ENCODE results near the gene TRIAP1. TPM values are rescaled to one million over a fixed set of nuclear protein-coding genes. Genes with fewer than 3 reads are reported as not detected.
A peak's percentile ranks its signal among the peaks of the same experiment; 100 is the strongest.

The TRIAP1 gene
- total RNA-seq, 2 experiments from 2014 or later, result 26.7 to 31.6 TPM

- no peaks in the 10 kb centered on the region for H3K4me1 Mint-ChIP-seq
- no peak overlapping the region for H3K27ac Mint-ChIP-seq
- CTCF ChIA-PET, result interaction anchor here (0.5 to 1.2 kb wide), 2 partner anchors 12 to 100 kb away, joined by 3 to 4 read pairs; no protein-coding TSS in a partner anchor
- no peaks in the 10 kb centered on the region for H3K9me3 Mint-ChIP-seq
- H3K4me3 Mint-ChIP-seq, result no peak overlapping the region
- POLR2A ChIA-PET, result no interaction called here
- no peaks in the 10 kb centered on the region for H3K27me3 Mint-ChIP-seq
- no peaks in the 10 kb centered on the region for H3K36me3 Mint-ChIP-seq (ENCODE audit: low read depth)
- DNase-seq, result no peak
Observed at GRCh38 chr12:120416490-120417216, 29.5 kb downstream of the TRIAP1 start.

DNA sequence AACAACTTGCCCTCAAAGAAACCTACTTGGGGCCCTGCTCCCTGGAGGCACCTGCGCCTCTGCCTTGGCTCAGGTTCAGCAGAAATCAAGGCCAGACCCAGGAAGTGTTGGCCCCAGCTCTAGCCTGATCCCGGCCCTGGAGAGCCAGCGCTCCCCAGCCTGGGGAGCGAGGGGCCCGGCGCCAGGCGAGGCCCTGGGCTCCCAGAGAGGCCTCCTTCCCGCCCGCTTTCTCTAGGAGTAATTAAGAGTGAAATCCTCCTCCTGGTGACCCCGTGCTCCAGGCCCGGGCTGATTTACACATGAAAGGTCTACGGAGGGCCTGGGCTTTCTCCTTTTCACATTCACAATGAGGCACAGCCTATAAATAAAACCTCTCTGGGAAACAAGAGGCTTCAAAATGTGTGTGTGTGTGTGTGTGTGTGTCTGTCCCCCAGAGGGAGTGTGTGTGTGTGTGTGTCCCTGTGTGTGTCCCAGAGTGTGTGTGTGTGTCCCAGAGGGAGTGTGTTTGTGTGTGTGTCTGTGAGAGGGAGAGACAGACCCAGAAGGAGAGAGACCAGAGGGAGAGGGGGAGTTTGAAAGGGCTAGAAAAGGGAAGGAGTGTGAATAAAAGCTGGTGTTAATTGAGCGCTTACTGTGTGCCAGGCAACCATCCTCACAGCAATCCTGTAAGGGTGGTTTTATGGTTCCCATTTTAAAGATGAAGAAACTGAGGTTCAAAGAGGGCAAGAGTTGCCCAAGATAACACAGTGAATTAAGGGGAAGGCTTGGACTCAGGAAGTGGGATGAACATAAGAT, 32.1 kb downstream of the TRIAP1 start:
- H3K9me3 Mint-ChIP-seq, result no peaks in the 10 kb centered on the region
- H3K27me3 Mint-ChIP-seq, result no peaks in the 10 kb centered on the region
- H3K4me3 Mint-ChIP-seq, result no peak overlapping the region
- no peak for DNase-seq
- ChIA-PET CTCF (no interaction called here), POLR2A (no interaction called here)
- H3K4me1 Mint-ChIP-seq, result no peaks in the 10 kb centered on the region
- H3K36me3 Mint-ChIP-seq (ENCODE audit: low read depth), result no peaks in the 10 kb centered on the region
- H3K27ac Mint-ChIP-seq, result no peak overlapping the region

- Mint-ChIP-seq H3K4me1 (no peaks in the 10 kb centered on the region), H3K9me3 (no peaks in the 10 kb centered on the region), H3K27ac (no peak overlapping the region), H3K36me3 (ENCODE audit: low read depth) (no peaks in the 10 kb centered on the region), H3K27me3 (no peaks in the 10 kb centered on the region), H3K4me3 (no peak overlapping the region)
- DNase-seq, result no peak
- ChIA-PET POLR2A (no interaction called here), CTCF (no interaction called here)
Observed at GRCh38 chr12:120412421-120412820, 33.8 kb downstream of the TRIAP1 start.

GRCh38 chr12:120408771-120409170, 37.4 kb downstream of the TRIAP1 start:
- Mint-ChIP-seq H3K27me3 (no peaks in the 10 kb centered on the region), H3K27ac (no peak overlapping the region), H3K4me3 (no peak overlapping the region), H3K36me3 (ENCODE audit: low read depth) (no peaks in the 10 kb centered on the region), H3K9me3 (peaks cover 2% of the 10 kb centered on the region), H3K4me1 (peaks cover 3% of the 10 kb centered on the region)
- CTCF ChIA-PET, result no interaction called here
- DNase-seq, result no peak
- POLR2A ChIA-PET, result no interaction called here

DNA sequence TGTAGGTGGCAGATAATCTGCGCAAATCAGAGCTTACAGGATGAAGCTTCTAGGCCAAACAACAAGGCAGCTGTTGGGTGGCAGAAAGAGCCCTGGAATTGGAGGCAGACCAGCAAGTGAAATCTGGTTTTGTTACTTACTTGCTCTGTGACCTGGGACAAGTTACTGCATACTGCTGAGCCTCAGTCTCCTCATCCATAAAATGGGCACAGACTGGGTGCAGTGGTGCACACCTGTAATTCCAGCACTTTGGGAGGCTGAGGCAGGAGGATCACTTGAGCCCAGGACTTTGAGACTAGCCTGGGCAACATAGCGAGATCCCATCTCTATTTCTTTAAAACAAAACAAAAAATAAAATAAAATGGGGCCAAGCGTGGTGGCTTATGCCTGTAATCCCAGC, 39.6 kb downstream of the TRIAP1 start:
- H3K27me3 Mint-ChIP-seq, result no peaks in the 10 kb centered on the region
- no peak overlapping the region for H3K27ac Mint-ChIP-seq
- ChIA-PET POLR2A (no interaction called here), CTCF (interaction anchor here (1.8 kb wide), 1 partner anchor 24 kb away, joined by 5 read pairs; no protein-coding TSS in a partner anchor)
- H3K36me3 Mint-ChIP-seq (ENCODE audit: low read depth), result no peaks in the 10 kb centered on the region
- peaks cover 3% of the 10 kb centered on the region for H3K4me1 Mint-ChIP-seq
- no peak overlapping the region for H3K4me3 Mint-ChIP-seq
- peaks cover 4% of the 10 kb centered on the region for H3K9me3 Mint-ChIP-seq
- no peak for DNase-seq

- POLR2A ChIA-PET, result no interaction called here
- peaks cover 4% of the 10 kb centered on the region for H3K9me3 Mint-ChIP-seq
- H3K27ac Mint-ChIP-seq, result no peak overlapping the region
- H3K36me3 Mint-ChIP-seq (ENCODE audit: low read depth), result no peaks in the 10 kb centered on the region
- no peak overlapping the region for H3K4me3 Mint-ChIP-seq
- H3K27me3 Mint-ChIP-seq, result no peaks in the 10 kb centered on the region
- H3K4me1 Mint-ChIP-seq, result peaks cover 3% of the 10 kb centered on the region
- DNase-seq, result no peak
- CTCF ChIA-PET, result no interaction called here
Observed at GRCh38 chr12:120406069-120406468, 40.1 kb downstream of the TRIAP1 start.

DNA sequence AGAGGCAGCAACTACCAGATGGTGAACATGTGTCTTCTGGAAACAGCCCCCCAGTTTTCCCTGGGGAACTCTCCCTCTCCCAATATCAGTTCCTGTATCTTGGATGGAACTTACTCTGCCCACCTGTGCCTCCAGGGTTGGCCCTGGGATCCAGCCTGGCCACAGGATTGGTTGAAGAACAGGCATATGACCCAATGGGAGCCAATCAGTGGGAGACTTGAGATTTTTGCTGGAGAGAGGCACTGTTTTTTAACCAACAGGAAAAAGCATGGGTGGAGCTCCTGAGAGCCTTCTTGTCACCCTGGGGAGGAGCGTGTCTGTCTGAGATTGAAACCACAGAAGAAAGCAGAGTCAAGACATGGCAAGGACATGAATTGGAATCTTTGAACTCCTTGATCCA, 41.9 kb downstream of the TRIAP1 start:
- no peaks in the 10 kb centered on the region for H3K36me3 Mint-ChIP-seq (ENCODE audit: low read depth)
- no peak overlapping the region for H3K4me3 Mint-ChIP-seq
- POLR2A ChIA-PET, result no interaction called here
- H3K27ac Mint-ChIP-seq, result no peak overlapping the region
- peaks cover 3% of the 10 kb centered on the region for H3K4me1 Mint-ChIP-seq
- peaks cover 2% of the 10 kb centered on the region for H3K27me3 Mint-ChIP-seq
- H3K9me3 Mint-ChIP-seq, result peaks cover 4% of the 10 kb centered on the region
- CTCF ChIA-PET, result interaction anchor here (1.0 to 2.3 kb wide), 2 partner anchors 10 to 26 kb away, joined by 3 to 5 read pairs; no protein-coding TSS in a partner anchor
- peak; percentile 18 for DNase-seq

GRCh38 chr12:120403869-120404268, 42.3 kb downstream of the TRIAP1 start:
- CTCF ChIA-PET, result interaction anchor here (1.0 to 2.3 kb wide), 2 partner anchors 9 to 26 kb away, joined by 3 to 5 read pairs; no protein-coding TSS in a partner anchor
- DNase-seq, result no peak
- Mint-ChIP-seq H3K4me1 (peaks cover 3% of the 10 kb centered on the region), H3K36me3 (ENCODE audit: low read depth) (no peaks in the 10 kb centered on the region), H3K27ac (no peak overlapping the region), H3K27me3 (peaks cover 2% of the 10 kb centered on the region), H3K4me3 (no peak overlapping the region), H3K9me3 (peaks cover 4% of the 10 kb centered on the region)
- POLR2A ChIA-PET, result no interaction called here

DNA sequence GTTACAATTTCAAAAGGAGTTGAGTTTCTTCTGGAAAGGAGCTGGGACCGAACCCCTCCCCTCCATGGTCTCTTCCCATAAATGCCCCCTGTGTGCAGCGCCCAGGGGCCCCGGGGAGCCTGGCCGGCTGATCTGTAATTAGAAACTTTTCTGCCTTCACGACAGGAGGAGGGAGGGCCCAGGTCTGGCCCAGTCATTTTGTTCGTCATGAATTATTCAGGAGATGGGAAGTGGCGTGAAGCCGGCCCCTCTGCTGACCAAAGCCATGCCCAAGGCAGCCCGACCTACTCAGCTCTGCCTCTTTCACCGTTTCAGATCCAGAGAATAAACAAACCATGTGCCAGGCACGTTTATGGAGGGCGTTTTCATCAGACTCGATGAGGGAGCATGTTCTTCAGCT, 44.0 kb downstream of the TRIAP1 start:
- POLR2A ChIA-PET, result no interaction called here
- Mint-ChIP-seq H3K4me3 (no peak overlapping the region), H3K36me3 (ENCODE audit: low read depth) (no peaks in the 10 kb centered on the region), H3K27me3 (peaks cover 6% of the 10 kb centered on the region), H3K27ac (no peak overlapping the region), H3K4me1 (peaks cover 3% of the 10 kb centered on the region), H3K9me3 (peaks cover 4% of the 10 kb centered on the region)
- no peak for DNase-seq
- CTCF ChIA-PET, result no interaction called here

DNA sequence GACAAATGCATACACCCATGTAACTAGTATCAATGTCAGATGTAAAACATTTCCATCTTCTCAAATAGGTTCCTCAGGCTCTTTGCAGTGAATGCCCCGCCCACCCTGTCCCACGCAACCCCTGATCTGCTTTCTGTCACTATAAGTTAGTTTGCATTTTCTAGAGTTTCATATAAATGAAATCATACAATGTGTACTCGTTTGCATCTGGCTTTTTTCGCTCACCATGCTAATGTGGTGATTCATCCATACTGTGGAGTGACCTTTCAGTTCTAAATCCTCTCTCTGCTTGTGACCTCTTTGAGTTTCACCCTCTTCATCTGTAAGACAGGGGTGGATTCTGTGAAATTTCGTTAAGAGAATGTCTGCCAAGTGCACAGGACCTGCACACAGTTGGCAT, 46.7 kb downstream of the TRIAP1 start:
- CTCF ChIA-PET, result interaction anchor here (0.6 kb wide), 2 partner anchors 177 to 201 kb away, joined by 3 to 4 read pairs; no protein-coding TSS in a partner anchor
- no peaks in the 10 kb centered on the region for H3K36me3 Mint-ChIP-seq (ENCODE audit: low read depth)

DNA sequence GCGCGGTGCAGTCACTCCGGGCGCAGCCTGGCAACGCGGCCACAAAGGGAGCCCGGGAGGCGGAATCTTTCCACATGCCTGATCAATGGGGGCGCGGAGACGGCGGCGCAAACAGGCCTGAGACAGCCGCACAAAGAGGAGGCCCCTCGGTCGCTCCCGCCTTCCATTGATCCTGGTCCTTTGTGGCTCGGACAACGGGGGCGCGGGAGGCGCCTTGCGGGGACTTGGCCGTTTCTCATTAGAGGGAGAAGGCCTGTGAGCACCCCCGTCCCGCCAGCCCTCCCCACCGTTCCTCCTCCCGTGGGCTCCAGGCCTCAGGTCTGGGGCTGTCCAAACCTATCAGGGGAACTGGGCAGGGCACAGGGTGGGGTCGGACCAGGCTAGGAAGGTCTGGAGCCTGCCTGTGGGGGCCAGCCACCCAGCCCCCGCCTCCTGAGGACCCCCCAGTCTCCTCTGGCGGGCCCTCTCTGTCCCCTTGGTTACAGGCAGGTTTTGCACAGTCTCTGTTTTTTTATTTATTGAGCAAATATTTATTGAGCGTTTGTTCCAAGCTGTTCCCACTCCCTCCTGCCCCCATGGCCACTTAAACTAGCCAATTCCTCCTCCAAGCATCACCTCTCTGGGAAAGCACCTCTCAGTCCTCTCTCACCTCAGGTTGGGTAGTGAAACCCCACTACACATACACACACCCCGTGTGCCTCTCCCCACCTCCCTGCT, 48.2 kb downstream of the TRIAP1 start:
- DNase-seq, result no peak
- Mint-ChIP-seq H3K4me3 (no peak overlapping the region), H3K36me3 (ENCODE audit: low read depth) (no peaks in the 10 kb centered on the region), H3K27ac (no peak overlapping the region), H3K27me3 (peaks cover 19% of the 10 kb centered on the region), H3K9me3 (no peaks in the 10 kb centered on the region), H3K4me1 (no peaks in the 10 kb centered on the region)
- POLR2A ChIA-PET, result no interaction called here
- CTCF ChIA-PET, result interaction anchor here (0.6 kb wide), 1 partner anchor 102 kb away, joined by 3 read pairs; no protein-coding TSS in a partner anchor

More for the DNA sequence above, 46.7 kb downstream of the TRIAP1 start:
- no peak for DNase-seq
- H3K27ac Mint-ChIP-seq, result no peak overlapping the region
- H3K4me1 Mint-ChIP-seq, result peaks cover 3% of the 10 kb centered on the region
- POLR2A ChIA-PET, result interaction anchor here (0.6 kb wide), 1 partner anchor 97 kb away, joined by 7 read pairs; the partner anchor contains the start of gene SIRT4
- no peak overlapping the region for H3K4me3 Mint-ChIP-seq
- H3K27me3 Mint-ChIP-seq, result peaks cover 16% of the 10 kb centered on the region
- peaks cover 4% of the 10 kb centered on the region for H3K9me3 Mint-ChIP-seq

DNA sequence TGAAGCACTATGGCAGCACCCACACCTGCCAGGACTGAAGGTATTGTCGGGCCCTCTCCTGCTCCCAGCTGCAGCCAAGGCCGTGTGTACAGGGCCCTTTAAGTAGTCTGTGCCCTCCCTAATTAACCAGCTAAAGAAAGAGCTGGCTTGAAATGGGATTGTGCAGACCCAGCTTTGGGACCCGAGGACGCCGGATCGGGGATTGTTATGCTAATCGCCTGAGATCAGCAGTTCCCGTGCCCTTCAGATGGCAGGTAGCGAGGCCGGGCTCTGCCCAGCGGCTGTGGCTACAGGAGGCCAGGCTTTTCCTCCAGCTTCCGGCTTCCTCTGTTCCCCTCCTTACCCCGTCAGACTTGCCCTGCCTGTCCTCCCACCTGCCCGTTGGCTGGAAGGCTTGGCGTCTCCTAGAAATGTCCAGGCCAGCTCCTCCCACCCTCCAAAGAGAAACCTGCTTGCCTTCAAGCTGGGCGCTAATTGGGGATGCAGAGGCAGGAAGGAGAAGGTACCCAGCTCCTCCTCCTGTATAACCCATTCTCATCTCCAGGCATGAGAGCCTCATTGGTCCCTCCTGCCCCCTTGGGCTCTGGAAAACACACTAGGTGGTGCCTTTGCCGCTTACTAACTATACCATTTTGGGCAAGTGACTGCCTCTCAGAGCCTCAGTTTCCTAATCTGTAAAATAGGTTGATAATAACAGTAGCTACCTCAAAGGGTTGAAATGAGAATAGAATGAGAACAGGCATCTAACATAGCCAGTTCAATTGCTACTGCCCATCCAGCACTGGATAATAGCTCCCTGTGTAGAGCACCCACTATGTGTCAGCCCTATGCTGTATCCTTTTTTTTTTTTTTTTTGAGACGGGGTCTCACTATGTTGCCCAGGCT, 51.5 kb downstream of the TRIAP1 start:
- no peak overlapping the region for H3K27ac Mint-ChIP-seq
- ChIA-PET POLR2A (no interaction called here), CTCF (interaction anchor here (0.5 to 2.0 kb wide), 3 partner anchors 10 to 41 kb away, joined by 3 to 5 read pairs (median 3); no protein-coding TSS in a partner anchor)

More for the DNA sequence above, 51.5 kb downstream of the TRIAP1 start:
- Mint-ChIP-seq H3K27me3 (peaks cover 21% of the 10 kb centered on the region), H3K4me3 (no peak overlapping the region), H3K9me3 (no peaks in the 10 kb centered on the region), H3K4me1 (no peaks in the 10 kb centered on the region), H3K36me3 (ENCODE audit: low read depth) (no peaks in the 10 kb centered on the region)
- no peak for DNase-seq

All from activated CD4-positive, alpha-beta T cell treated with anti-CD3 and anti-CD28 coated beads, Interleukin-2, amount 10 ng/mL, durations not matched to agents 7 days and 5 days (primary cell).